ENCODE results near the gene CDHR5.

The CDHR5 gene

DNA sequence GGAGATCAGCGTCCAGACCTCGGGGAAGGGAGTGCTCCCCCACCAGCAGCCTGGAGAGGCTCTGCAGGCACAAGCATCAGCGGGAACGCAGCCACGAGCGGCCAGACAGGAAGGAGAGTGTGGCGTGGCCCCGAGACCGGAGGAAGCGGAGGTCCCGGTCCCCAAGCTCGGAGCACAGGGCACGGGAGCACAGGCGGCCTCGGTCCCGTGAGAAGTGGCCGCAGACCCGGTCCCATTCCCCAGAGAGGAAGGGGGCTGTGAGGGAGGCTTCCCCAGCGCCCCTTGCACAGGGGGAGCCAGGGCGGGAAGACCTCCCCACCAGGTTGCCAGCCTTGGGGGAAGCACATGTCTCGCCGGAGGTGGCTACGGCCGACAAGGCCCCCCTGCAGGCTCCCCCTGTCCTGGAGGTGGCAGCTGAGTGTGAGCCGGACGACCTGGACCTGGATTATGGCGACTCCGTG, 15.9 kb downstream of the CDHR5 start:
- no peak for DNase-seq

DNA sequence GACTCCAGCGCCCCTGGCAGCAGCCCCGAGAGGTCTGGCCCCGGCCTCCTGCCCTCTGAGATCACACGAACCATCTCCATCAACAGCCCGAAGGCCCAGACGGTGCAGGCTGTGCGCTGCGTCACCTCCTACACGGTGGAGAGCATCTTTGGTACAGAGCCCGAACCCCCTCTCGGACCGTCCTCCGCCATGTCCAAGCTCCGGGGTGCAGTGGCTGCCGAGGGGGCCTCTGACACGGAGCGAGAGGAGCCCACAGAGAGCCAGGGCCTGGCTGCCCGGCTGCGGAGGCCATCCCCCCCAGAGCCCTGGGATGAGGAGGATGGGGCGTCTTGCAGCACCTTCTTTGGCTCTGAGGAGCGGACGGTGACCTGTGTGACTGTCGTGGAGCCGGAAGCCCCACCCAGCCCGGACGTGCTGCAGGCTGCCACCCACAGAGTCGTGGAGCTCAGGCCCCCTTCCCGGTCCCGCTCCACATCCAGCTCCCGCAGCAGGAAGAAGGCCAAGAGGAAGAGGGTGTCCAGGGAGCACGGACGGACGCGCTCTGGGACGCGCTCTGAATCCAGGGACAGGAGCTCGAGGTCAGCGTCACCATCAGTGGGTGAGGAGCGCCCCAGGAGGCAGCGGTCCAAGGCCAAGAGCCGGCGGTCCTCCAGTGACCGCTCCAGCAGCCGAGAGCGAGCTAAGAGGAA, 16.6 kb downstream of the CDHR5 start:
- no peak for DNase-seq

DNA sequence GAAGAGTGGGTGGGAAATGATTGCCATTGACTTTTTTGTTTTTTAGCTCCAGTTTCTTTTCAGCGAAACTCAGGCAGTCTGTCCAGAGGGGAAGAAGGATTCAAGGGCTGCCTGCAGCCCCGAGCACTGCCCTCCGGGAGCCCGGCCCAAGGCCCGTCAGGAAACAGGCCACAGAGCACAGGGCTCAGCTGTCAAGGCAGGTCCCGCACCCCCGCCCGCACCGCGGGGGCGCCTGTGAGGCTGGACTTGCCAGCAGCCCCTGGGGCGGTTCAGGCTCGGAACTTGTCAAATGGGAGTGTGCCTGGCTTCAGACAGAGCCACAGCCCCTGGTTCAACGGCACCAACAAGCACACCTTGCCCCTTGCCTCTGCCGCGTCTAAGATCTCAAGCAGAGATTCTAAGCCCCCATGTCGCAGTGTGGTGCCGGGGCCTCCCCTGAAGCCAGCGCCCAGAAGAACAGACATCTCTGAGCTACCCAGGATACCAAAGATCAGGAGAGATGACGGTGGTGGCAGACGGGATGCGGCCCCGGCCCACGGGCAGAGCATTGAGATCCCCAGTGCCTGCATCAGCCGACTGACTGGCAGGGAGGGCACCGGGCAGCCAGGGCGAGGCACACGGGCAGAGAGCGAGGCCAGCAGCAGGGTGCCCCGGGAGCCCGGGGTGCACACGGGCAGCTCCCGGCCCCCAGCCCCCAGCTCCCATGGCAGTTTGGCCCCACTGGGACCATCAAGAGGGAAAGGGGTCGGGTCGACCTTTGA, 17.6 kb downstream of the CDHR5 start:
- no peak for DNase-seq

DNA sequence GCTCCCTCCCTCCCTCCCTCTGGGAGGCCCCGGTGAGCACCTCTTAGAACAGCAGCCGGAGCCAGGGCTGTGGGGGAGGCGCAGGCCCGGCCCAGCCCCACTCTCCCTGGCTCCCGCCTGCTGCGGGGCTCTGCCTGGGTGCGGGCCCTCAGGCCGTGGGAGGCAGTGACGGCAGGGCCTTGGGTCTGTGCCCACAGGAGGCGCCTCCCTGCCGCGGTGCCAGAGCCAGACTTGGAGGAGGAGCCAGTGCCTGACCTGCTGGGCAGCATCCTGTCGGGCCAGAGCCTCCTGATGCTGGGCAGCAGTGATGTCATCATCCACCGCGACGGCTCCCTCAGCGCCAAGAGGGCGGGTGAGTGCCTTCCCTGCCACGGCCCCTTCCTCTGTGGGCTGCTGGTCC, 18.5 kb downstream of the CDHR5 start:
- DNase-seq, result no peak

DNA sequence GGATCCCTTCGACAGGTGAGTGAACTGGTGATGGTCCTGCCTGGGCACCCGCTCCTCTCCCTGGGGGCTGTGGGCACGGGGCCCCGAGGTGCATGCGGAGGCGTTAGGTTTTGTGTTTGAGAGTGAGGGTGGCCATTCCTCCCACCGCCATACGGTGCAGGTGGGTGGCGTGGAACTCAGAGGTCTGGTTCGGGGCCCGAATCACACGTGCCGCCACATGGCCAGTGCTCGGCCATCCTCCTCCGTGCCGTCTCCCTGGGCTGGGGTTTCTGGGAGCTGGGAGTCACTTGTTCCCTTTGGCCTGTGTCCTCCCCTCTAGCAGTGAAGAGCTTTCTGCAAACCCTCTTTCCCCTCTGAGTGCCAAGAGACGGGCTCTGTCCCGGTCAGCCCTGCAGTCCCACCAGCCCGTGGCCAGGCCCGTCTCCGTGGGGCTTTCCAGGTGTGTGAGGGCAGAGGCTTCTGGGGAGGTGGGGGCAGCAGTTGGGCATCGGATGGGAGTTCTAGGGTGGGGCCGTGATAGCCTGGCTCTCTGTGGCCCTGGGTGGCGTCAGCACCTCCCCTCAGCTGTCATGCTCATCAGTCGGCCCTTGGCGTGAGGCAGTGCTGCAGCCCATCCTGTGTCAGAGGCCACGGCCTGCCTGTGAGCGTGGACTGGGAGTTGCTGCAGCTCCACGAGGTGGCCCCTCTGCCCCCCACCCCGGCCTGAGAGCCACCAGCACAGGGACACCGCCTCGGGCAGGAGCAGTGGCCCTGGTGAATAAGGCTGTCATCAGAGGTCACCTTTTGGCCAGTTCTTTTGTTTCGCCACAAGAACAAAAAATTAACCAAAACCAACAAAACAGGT, 19.2 kb downstream of the CDHR5 start:
- no peak for DNase-seq

DNA sequence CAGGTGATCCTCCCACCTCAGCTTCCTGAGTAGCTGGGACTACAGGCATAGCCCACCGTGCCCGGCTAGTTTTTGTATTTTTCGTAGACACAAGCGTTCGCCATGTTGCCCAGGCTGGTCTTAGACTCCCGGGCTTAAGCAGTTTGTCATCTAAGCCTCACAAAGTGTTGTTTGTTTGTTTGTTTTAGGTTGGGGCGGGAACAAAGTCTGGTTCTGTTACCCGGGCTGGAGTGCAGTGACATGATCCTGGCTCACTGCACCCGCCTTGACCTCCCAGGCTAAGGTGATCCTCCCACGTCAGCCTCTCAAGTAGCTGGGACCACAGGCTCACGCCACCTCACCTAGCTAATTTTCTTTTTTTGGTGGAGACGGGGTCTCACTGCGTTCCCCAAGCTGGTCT, 21.6 kb downstream of the CDHR5 start:
- no peak for DNase-seq

DNA sequence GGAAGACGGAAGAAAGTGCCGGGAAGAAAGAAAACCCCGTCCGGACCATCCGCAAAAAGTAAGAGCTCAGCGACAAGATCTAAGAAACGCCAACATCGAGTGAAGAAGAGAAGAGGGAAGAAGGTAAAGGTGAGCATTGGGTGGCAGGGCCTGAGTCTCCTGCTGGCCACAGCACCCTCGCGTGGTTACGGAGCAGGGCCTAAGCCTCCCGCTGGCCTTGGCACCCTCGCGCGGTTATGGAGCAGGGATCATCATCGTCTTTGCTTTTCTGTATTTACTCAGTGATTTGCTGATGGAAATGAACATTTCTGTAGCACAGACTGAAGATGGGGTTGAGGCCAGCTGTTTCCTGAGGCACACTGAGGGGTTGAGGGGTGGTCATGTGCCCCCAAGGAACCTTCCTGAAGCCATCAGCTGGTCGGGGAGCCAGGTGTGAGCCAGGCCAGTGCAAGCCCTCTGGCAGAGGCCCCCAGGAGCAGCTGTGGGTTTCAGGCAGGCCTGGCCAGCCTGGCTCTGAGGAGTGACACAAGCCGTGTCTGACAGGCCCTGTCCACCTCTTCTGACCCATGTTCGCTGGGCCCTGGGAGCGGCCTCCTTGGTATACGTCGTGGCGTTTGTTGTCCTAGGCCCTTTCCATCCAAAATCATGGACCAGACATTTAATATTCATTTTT, 23.0 kb downstream of the CDHR5 start:
- no peak for DNase-seq

DNA sequence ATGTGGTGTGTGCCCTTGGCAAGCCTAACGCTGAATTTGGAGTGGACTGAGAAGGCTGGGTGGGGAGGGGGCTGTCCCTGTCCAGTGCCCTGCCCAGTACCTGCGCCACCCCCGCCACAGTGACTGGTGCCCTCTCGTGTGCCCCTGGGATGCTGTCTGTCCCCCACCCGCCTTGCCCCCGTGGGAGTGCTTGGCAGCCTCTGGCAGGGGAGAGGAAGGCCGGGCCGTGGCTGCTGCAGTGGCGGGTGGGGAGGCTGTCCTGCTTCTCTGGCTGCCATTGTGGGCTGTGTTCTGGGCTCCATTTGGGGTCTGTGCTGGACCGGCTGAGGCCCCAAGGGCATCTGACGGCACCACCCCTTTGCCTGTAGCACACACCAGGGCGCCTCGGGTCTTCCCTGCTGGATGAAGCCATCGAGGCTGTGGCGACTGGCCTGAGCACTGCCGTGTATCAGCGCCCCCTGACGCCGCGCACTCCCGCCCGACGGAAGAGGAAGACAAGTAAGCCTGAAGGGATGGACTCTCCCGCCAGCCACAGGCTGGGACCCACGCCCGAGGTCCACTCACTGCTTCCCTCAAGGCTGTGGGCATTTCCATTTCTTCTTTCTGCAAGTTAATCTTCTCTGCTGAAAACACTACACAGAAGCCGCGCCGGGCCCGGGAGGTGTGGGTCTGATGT, 26.6 kb downstream of the CDHR5 start:
- DNase-seq, result no peak

DNA sequence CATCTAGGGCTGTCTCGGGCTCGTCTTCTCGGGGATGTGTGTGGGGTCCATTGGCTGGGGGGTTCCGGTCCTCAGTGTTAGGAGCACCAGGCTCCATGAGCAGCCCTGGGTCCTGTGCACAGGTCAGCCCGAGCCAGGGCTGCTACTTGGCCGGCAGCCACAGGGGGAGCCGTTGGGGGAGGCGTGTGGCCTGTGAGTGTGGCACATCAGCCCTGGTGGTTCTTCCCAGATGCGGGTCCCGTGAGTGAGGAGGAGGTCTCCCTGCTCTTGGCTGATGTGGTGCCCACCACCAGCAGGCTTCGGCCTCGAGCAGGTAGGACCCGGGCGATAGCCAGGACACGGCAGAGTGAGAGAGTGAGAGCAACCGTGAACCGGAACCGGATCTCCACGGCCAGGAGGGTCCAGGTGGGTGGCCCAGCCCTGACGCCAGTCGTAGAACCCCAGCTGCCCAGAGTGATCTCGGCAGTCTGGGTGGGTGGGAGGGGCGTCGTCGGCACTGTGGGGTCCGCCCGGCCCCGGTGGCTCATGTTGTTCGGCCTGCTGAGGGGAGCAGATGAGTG, 27.5 kb downstream of the CDHR5 start:
- DNase-seq, result no peak

DNA sequence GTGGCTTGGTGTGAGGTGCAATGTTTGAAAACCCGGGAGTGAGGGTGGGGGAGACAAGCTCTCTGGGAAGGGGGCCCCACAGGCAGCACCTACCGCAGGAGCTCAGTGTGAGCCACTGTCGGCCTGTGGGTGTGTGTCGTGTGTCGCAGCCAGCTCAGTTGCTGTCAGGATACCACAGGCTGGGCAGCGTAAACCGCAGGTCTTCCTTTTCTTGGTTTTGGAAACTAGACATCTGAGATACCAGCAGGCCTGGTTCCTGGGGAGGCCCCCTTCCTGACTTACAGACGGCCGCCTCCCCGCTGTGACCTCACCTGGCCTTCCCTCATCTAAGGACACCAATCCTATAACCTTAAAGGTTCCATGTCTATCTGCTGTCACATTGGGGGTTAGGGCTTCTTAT, 28.4 kb downstream of the CDHR5 start:
- no peak for DNase-seq

DNA sequence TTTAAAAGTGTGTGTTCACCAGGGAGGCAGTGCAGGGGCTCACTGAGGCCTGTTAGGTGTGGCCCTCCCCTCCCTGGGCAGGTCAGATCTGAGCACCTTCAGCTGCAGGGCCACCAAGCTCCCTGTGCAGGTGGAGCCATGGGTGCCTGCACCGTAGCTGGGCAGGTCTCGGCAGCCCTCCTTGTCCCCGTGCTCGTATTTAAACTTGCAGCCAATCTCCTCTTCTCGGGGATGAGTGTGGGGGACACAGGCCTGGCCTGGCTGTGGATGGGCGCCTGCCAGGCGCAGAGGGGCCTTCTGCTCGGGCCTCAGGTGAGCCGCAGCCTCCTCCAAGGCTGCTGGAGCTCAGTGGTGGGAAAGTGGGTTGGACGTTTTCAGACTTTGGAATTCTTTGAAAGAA, 29.4 kb downstream of the CDHR5 start:
- DNase-seq, result no peak

DNA sequence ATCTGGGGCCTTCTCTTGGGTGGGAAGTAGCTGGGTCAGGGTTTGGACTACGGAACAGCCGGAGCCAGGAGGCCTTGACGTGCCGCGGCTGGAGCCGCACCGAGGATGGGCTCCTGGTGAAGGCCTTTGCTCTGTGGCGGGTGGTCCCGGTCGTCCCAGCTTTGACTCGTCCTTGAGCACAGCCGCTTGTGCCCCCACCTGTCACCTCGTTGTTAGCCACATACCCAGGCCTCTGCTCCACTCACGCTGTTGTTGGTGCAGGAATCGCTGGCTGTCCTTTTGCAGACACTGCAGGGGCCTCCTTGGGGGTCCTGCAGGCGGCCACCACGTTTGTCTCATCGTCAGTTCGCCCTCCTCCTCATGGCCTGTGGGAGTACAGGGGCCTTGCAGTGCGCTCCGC, 31.4 kb downstream of the CDHR5 start:
- no peak for DNase-seq

DNA sequence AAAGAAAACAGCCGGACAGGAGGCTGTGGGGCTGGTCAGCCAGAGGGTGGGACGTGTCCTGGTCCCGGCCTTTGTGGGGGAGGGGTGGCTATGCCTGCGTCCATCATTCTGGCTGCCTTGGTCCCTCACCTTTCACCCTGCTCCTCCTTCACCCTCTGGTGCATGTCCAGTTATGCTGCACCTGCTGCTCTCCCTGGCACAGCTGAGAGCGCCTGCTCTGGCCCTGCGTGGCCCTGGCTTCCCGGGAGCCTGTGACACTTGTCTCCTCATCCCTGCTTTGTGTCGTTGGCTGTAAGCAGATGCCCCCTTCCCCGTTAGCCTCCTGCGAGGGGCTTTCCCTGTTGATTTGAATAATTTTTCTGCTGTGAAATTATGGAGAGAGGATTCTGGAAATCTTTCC, 31.8 kb downstream of the CDHR5 start:
- DNase-seq, result no peak

DNA sequence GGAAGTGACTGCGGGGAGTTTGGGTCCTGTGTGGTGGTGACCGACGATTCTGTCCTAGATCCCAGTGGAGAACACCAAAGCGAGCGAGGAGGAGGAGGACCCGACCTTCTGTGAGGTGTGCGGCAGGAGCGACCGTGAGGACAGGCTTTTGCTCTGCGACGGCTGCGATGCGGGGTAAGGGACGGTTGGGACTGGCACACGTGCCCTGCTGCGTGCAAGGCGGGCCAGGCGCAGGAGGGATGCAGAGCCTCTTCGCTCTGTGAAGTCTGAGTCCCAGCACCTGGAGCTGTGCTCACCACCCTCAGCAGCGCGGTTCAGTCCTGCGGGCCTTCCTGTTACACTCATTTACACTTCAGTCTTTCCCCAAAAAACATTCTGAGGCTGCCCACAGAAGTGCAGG, 32.3 kb downstream of the CDHR5 start:
- DNase-seq, result no peak

DNA sequence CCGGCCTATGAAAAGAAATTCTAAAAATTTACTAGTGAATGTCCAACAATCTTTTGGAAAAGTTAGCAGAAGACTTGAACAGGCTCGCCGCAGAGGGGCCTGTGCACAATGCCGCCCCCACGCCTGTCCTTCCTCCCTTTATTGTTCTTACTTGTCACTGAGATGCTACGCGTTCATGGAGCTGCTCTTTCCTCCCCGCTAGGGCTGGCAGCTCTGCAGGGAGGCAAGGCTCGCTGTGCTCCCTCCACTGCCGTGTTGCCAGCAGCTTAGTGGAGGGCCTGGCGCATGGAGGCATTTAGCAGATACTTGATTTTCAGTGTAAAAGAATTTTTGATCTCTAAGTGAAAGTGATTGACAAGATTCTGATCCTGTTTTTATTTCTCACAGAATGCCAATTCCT, 33.8 kb downstream of the CDHR5 start:
- no peak for DNase-seq

DNA sequence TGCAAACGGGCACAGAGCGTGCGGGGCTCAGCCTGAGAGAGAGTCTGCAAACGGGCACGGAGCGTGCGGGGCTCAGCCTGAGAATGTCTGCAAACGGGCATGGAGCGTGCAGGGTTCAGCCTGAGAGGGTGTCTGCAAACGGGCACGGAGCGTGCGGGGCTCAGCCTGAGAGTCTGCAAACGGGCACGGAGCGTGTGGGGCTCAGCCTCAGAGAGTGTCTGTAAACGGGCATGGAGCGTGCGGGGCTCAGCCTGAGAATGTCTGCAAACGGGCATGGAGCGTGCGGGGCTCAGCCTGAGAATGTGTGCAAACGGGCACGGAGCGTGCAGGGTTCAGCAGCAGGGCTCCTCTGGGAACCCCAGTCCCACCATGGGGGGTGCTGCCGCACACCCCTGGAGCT, 35.0 kb downstream of the CDHR5 start:
- DNase-seq, result no peak

DNA sequence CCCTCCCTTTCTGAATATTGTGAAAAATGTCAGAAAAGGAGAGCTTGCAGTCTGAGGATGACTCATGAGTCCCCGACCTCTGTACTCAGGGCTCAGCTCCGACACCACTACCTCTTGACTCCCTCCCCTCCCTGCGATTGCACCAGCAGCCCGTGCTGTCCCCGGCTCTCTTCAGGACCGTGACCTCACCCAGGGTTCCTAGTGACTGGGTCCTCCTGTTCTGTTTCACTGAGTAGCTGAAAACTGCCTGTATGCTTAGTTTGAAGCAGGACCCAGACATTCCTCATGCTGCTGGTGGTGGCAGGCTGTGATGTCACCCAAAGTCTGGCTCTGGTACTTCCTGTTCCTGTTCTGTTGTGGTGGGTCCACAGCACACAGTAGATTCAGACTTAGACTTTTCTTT, 36.8 kb downstream of the CDHR5 start:
- peak; percentile 86 for DNase-seq

DNA sequence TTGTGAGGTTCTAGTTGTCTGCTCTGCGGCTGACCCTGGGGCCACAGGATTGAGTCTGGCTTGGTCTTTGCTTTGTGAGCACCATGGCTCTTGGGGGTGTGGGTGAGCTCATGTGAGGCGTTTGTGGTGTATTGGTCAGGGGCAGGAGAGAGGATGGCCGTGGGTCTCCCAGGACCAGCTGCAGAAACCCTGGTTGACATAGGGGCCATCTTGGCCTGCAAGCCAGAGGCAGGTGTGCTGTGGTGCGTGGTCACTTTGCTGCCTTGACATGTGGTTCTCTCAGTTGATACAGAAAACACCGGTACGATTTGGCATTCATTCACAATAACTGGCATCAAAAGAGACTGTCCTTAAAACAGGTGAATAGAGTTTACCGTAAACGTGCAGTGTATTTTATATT, 37.2 kb downstream of the CDHR5 start:
- no peak for DNase-seq

DNA sequence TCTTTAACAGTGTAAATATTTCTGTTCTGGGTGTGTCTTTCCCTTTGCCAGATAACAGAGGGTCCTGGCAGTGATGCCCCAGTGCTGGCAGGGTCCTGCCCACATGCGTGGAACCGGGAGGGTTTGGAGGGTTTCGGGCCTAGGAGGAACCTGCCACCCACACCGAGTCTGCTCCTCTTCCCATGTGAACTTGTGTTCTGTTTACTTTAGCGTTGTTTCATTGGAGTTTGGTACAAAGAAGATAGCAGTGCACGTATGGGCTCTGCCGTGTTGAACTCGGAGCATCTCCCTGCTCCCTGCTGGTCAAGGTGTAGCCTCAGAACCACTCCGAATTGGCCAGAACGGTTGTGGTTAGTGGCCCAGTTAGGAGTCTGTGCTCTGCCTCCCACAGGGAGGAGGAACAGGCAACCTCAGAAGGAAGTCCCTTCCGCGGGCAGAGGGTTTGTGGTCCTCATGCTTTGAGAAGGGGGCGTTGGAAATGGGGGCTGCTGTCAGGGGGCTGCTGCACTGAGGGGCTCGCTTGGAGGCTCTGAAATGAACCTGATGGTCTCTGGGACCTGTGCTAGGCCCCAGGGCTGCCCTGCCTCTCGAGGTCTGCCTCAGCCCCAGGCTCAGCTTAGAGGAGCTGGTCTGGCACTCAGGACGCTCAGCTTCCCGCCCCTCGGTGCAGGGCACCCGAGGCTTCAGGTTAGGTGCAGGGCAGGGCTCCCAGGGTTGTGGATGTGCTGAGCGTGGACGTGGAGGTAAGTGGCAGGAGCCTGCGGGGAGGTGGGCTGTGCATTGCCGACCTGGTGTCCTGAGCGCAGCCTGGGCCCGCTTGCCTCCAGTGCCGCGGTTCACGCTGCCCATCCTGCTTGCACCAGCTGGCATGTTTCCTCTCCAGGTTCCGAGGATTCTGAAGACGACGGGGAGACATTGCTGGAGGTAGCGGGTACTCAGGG, 38.1 kb downstream of the CDHR5 start:
- no peak for DNase-seq

DNA sequence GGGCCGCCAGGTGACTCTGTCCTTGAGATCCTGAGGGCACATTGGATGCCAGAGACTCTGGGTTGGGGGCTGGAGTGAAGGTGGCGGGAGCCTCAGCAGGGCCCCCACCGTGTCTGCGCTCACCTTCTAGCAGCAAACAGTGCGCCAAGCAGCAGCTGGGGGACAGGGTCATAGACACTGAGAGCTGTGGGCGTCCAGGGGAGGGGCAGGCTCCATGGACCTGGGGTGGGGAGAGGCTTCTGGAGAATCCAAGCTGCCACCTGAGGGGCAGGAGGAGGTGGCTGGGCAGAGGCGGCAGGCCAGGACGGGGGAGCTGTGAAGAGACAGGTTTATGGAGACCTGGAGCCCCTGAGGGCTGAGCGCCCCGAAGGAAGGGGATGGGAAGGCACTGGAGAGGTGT, 40.5 kb downstream of the CDHR5 start:
- no peak for DNase-seq

DNA sequence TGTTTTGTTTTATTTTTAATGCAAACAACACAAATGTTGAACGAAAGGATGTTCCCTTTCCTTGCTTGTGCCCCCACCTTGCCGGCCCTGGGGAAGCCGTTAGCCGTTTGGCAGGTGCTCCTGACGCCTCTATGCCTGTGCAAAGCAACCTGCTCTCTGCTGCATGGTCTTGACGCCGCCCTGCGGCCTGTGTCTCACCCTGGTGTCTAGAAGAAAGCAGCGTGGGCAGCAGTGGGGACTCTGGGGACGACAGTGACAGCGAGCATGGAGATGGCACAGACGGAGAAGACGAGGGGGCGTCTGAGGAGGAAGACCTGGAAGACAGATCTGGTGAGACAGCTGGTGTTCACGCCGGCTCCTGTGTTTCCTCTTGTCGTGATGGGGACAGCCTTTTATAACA, 43.0 kb downstream of the CDHR5 start:
- no peak for DNase-seq

Measured in CD4-positive, alpha-beta T cell treated with Interleukin-4 for 4 hours (primary cell).